ENCODE results near the gene MAGI1. TPM values are rescaled to one million over a fixed set of nuclear protein-coding genes. Genes with fewer than 3 reads are reported as not detected.

The MAGI1 gene
- total RNA-seq, 1 donor from 2014 or later: not detected

- TF ChIP-seq CTCF (IDR thresholded peaks at IDR 0.05): no peak
- no peaks in the 10 kb centered on the region for H3K27me3 Mint-ChIP-seq
- peaks cover 2% of the 10 kb centered on the region for H3K9me3 Mint-ChIP-seq
- H3K36me3 Mint-ChIP-seq (ENCODE audit: low read depth): no peaks in the 10 kb centered on the region
- no peak overlapping the region for H3K27ac Mint-ChIP-seq
- H3K4me1 Mint-ChIP-seq: no peaks in the 10 kb centered on the region
- POLR2A ChIA-PET: no interaction called here
- H3K4me3 Mint-ChIP-seq: no peak overlapping the region
- intact Hi-C loops (cut with micrococcal nuclease): no loop called here
- ATAC-seq (ENCODE audit: low read depth) (no peak), DNase-seq (no peak)
- CTCF ChIA-PET: no interaction called here
Measured at GRCh38 chr3:65577843-65578430, 460.8 kb downstream of the MAGI1 start.

GRCh38 chr3:65576966-65577365 is 461.8 kb downstream of the MAGI1 start:
- no peak overlapping the region for H3K27ac Mint-ChIP-seq
- no peak for ATAC-seq (ENCODE audit: low read depth)
- no peaks in the 10 kb centered on the region for H3K27me3 Mint-ChIP-seq
- CTCF ChIA-PET: no interaction called here
- intact Hi-C loops (cut with micrococcal nuclease): no loop called here
- H3K4me1 Mint-ChIP-seq: no peaks in the 10 kb centered on the region
- no peak for DNase-seq
- peaks cover 2% of the 10 kb centered on the region for H3K9me3 Mint-ChIP-seq
- no peak for TF ChIP-seq CTCF (IDR thresholded peaks at IDR 0.05)
- no peak overlapping the region for H3K4me3 Mint-ChIP-seq
- H3K36me3 Mint-ChIP-seq (ENCODE audit: low read depth): no peaks in the 10 kb centered on the region
- POLR2A ChIA-PET: no interaction called here

- intact Hi-C loops (cut with micrococcal nuclease): no loop called here
- no peak overlapping the region for H3K4me3 Mint-ChIP-seq
- DNase-seq: no peak
- ChIA-PET POLR2A (no interaction called here), CTCF (no interaction called here)
- no peak for ATAC-seq (ENCODE audit: low read depth)
- no peak for TF ChIP-seq CTCF (IDR thresholded peaks at IDR 0.05)
- H3K27me3 Mint-ChIP-seq: no peaks in the 10 kb centered on the region
- H3K27ac Mint-ChIP-seq: no peak overlapping the region
- no peaks in the 10 kb centered on the region for H3K4me1 Mint-ChIP-seq
- H3K36me3 Mint-ChIP-seq (ENCODE audit: low read depth): no peaks in the 10 kb centered on the region
- H3K9me3 Mint-ChIP-seq: peaks cover 2% of the 10 kb centered on the region
Measured at GRCh38 chr3:65576228-65576627, 462.5 kb downstream of the MAGI1 start.

GRCh38 chr3:65575376-65575840 is 463.3 kb downstream of the MAGI1 start:
- ChIA-PET POLR2A (no interaction called here), CTCF (no interaction called here)
- Mint-ChIP-seq H3K9me3 (peaks cover 2% of the 10 kb centered on the region), H3K36me3 (ENCODE audit: low read depth) (no peaks in the 10 kb centered on the region), H3K27ac (no peak overlapping the region), H3K4me1 (no peaks in the 10 kb centered on the region), H3K27me3 (no peaks in the 10 kb centered on the region), H3K4me3 (no peak overlapping the region)
- TF ChIP-seq CTCF (IDR thresholded peaks at IDR 0.05): no peak
- DNase-seq (no peak), ATAC-seq (ENCODE audit: low read depth) (no peak)
- intact Hi-C loops (cut with micrococcal nuclease): no loop called here

- Mint-ChIP-seq H3K36me3 (ENCODE audit: low read depth) (no peaks in the 10 kb centered on the region), H3K9me3 (peaks cover 2% of the 10 kb centered on the region), H3K4me3 (no peak overlapping the region), H3K27ac (no peak overlapping the region), H3K4me1 (no peaks in the 10 kb centered on the region), H3K27me3 (no peaks in the 10 kb centered on the region)
- CTCF ChIA-PET: no interaction called here
- POLR2A ChIA-PET: no interaction called here
- no peak for ATAC-seq (ENCODE audit: low read depth)
- TF ChIP-seq CTCF (IDR thresholded peaks at IDR 0.05): no peak
- intact Hi-C loops (cut with micrococcal nuclease): no loop called here
- no peak for DNase-seq
Measured at GRCh38 chr3:65573548-65574116, 465.1 kb downstream of the MAGI1 start.

Measured in activated B cell treated with CpG ODN at 0.5 μM for 24 hours (primary cell).